Neural progenitor cell (in vitro differentiated cells): Measurements from ENCODE around the gene SLCO3A1.

Experiments
- CTCF ChIP-seq: fragments of 200-600 bp; sonication (generic); IDR thresholded peaks from 2 replicates; pipeline ENCODE4 v1.5.1; 2017; ENCODE audit warnings: antibody characterized with exemption, mild to moderate bottlenecking
- EZH2 ChIP-seq: fragments of 200-600 bp; sonication (generic); IDR thresholded peaks from 2 replicates; pipeline ENCODE4 v1.6.1; 2017; ENCODE audit warnings: antibody characterized with exemption, mild to moderate bottlenecking, moderate library complexity
- EZH2phosphoT487 ChIP-seq: fragments of 200-600 bp; sonication (generic); IDR thresholded peaks from 2 replicates; pipeline ENCODE4 v1.6.1; 2017; ENCODE audit warnings: antibody characterized with exemption

GRCh38 chr15:91816942-91817341, 36.6 kb upstream of the SLCO3A1 start:
- TF ChIP-seq CTCF (no peak), EZH2phosphoT487 (no peak), EZH2 (no peak)
